ENCODE data around the gene VAV2.
"Not testable (repeated sequence)": the region's sequence is repeated elsewhere in the genome, so short reads cannot be mapped to it uniquely, and the experiment has no call there.

The VAV2 gene

GRCh38 chr9:133934482-133935232, 57.5 kb downstream of the VAV2 start:
- DNase-seq: peak; percentile 73

GRCh38 chr9:133933426-133934026, 58.6 kb downstream of the VAV2 start:
- no peak for DNase-seq

- no peak for DNase-seq
These were observed 59.5 kb downstream of the VAV2 start for GRCh38 chr9:133932633-133933032.

- DNase-seq: no peak
These were observed 59.9 kb downstream of the VAV2 start for GRCh38 chr9:133932181-133932580.

- DNase-seq: no peak
These were observed 61.2 kb downstream of the VAV2 start for GRCh38 chr9:133930682-133931485.

GRCh38 chr9:133930046-133930681, 62.0 kb downstream of the VAV2 start:
- DNase-seq: no peak

- no peak for DNase-seq
These were observed 62.5 kb downstream of the VAV2 start for GRCh38 chr9:133929599-133929998.

- no peak for DNase-seq
These were observed 63.8 kb downstream of the VAV2 start for GRCh38 chr9:133928248-133928764.

- DNase-seq: no peak
These were observed 65.1 kb downstream of the VAV2 start for GRCh38 chr9:133927041-133927440.

- no peak for DNase-seq
These were observed 65.8 kb downstream of the VAV2 start for GRCh38 chr9:133926165-133926856.

GRCh38 chr9:133924453-133924852, 67.7 kb downstream of the VAV2 start:
- DNase-seq: no peak

- not testable (repeated sequence) for DNase-seq
These were observed 68.5 kb downstream of the VAV2 start for GRCh38 chr9:133923608-133924007.

GRCh38 chr9:133921866-133922265, 70.3 kb downstream of the VAV2 start:
- DNase-seq: no peak

GRCh38 chr9:133920471-133920870, 71.7 kb downstream of the VAV2 start:
- no peak for DNase-seq

GRCh38 chr9:133919253-133920115, 72.6 kb downstream of the VAV2 start:
- DNase-seq: no peak

GRCh38 chr9:133918111-133918813, 73.9 kb downstream of the VAV2 start:
- no peak for DNase-seq

- DNase-seq: no peak
These were observed 74.7 kb downstream of the VAV2 start for GRCh38 chr9:133917375-133917774.

GRCh38 chr9:133916159-133916541, 76.0 kb downstream of the VAV2 start:
- no peak for DNase-seq

- DNase-seq: no peak
These were observed 76.5 kb downstream of the VAV2 start for GRCh38 chr9:133915534-133916158.
